Testis (tissue), 3 donors: ENCODE measurements around the gene SBK2. TPM values are rescaled to one million over a fixed set of nuclear protein-coding genes. Genes with fewer than 3 reads are reported as not detected.

Experiments used
- DNase-seq: peaks from one replicate; pipeline ENCODE4 v3.0.0-alpha.2; 2019
- H3K27ac ChIP-seq, 2 donors: fragments of 200-600 bp; sonication (generic); one replicate each; pipeline ENCODE4 v1.5.1; 2019
- H3K27me3 ChIP-seq: fragments of 200-600 bp; sonication (generic); one replicate; pipeline ENCODE4 v1.5.1; 2019
- H3K36me3 ChIP-seq: fragments of 200-600 bp; sonication (generic); one replicate; pipeline ENCODE4 v1.5.1; 2017; ENCODE audit warnings: low read depth; ENCODE audit errors: missing control alignments
- H3K4me1 ChIP-seq: fragments of 200-600 bp; sonication (generic); one replicate; pipeline ENCODE4 v1.5.1; 2019
- H3K4me3 ChIP-seq, 2 donors: fragments of 200-600 bp; sonication (generic); one replicate each; pipeline ENCODE4 v1.5.1; 2017 to 2019
- H3K9me3 ChIP-seq: fragments of 200-600 bp; sonication (generic); one replicate; pipeline ENCODE4 v1.5.1; 2017
- CTCF ChIP-seq, 3 experiments: fragments of 450-650 bp in 2 of 3; fragments of 200-600 bp in 1 of 3; sonication (generic) in 1 of 3; IDR thresholded peaks; one replicate each; pipeline ENCODE4 v1.5.1; 2016 to 2019; ENCODE audit warnings: antibody characterized with exemption in 3 of 3, mild to moderate bottlenecking in 2 of 3, moderate library complexity in 1 of 3
- POLR2A ChIP-seq: fragments of 450-650 bp; IDR thresholded peaks from one replicate; pipeline ENCODE4 v1.6.1; 2017; ENCODE audit warnings: antibody characterized with exemption, mild to moderate bottlenecking, moderate library complexity
- WGBS, 2 donors: methylation state at CpG; one replicate each; pipeline ENCODE4 v1.1.5; 2018; 5-methylcytosine and 5-hydroxymethylcytosine counted together
- intact Hi-C: fragments of 100-400 bp; cut with DNase I; formaldehyde crosslinking; loops from one replicate; pipeline ENCODE4 v1.15.1; 2023; ENCODE audit warnings: low total_unique reads
- polyA plus RNA-seq: library from polyadenylated mRNA; stranded (reverse); fragments of 350-450 nt; fragmentation: Illumina TruSeq; extraction: RNeasy Lipid Tissue Mini Kit (QIAGEN cat#74804); gene quantifications from one replicate; pipeline ENCODE4 v1.2.3, GENCODE V29; 2014; ENCODE audit warnings: low read depth, low replicate concordance; ENCODE audit not compliant: insufficient read depth
- total RNA-seq, 2 donors: library from RNA; depleted of rRNA; stranded (reverse); fragments of >200 nt; gene quantifications; one replicate each; pipeline ENCODE4 v1.2.3, GENCODE V29; 2016

SBK2 gene
- total and polyA plus RNA-seq, 3 donors from 2014 or later, result 0.87 to 1.3 (median 0.99) TPM

- Histone ChIP-seq H3K36me3 (no peaks in the 10 kb centered on the region), H3K4me3 (no peak overlapping the region), H3K4me1 (peaks cover 48% of the 10 kb centered on the region), H3K9me3 (no peaks in the 10 kb centered on the region), H3K27me3 (no peaks in the 10 kb centered on the region), H3K27ac (peak overlapping the region; percentile 3 to 83)
- 70 to 74% methylated on average over 19 to 31 of the region's 36 CpGs for WGBS, 2 donors
- no peak for TF ChIP-seq POLR2A
- intact Hi-C loops, result no loop called here
- no peak for DNase-seq
These were observed 47.8 kb downstream of the SBK2 start for GRCh38 chr19:55488986-55489710.

DNA sequence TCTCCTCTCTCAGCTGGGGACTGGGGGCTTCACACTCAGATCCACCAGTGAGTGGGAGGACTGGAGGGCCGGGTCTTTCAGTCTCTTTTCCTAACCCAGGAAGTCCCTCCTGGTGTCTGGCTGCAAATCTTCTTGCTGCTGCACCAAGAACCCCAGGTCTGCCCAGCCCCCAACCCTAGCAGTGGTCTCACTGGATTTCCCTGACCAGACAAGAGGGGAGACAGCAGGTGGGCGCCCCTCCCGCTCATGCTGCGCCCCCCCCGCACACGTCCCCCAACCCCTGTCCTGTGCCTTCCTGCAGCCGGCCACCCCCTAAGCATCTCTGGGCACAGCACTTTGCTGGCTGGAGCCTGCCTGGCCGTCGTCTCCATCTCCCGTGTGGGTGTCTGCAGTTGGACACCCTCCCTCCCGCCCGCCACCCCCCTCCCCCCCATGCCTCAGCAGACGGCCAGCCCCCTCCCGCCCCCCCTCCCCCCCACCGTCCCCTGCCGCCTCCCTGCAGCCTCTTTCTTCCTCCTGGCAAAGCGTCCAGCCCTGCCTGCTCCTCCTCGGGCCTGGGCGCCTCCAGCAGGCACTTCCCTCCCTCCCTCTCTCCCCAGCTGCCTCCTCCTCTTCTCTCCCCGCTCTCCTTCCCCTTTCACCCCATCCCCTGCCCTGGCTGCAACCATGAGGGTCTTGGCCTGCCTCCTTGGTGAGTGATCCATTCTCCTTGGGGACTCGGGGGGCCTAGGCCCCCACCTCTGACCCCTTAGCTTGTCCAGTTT, 48.8 kb downstream of the SBK2 start, which contains the start of gene SSC5D:
TSS of gene SSC5D (plus strand) at position 513 of the 764 bp plus-strand sequence. CDS start at position 667, 154 bp downstream.
- H3K4me3 ChIP-seq, result no peak within 1 kb of the TSS
- no peaks in the 10 kb centered on the region for H3K9me3 ChIP-seq
- DNase-seq, result peak; percentile 60
- H3K27me3 ChIP-seq, result no peaks in the 10 kb centered on the region
- intact Hi-C loops, result no loop called here
- 30 to 33% methylated on average over 8 to 15 of the region's 21 CpGs for WGBS, 2 donors
- no peaks in the 10 kb centered on the region for H3K36me3 ChIP-seq
- H3K4me1 ChIP-seq, result peaks cover 48% of the 10 kb centered on the region
- peak within 1 kb of the TSS; percentile 89 to 94 for H3K27ac ChIP-seq
- no peak for TF ChIP-seq POLR2A
- TF ChIP-seq CTCF (IDR thresholded peaks at IDR 0.05), result no peak

- Histone ChIP-seq H3K4me1 (peaks cover 44% of the 10 kb centered on the region), H3K36me3 (no peaks in the 10 kb centered on the region), H3K27ac (peak overlapping the region; percentile 89 to 94), H3K4me3 (no peak overlapping the region), H3K27me3 (no peaks in the 10 kb centered on the region), H3K9me3 (no peaks in the 10 kb centered on the region)
- DNase-seq, result peak; percentile 65
- intact Hi-C loops, result no loop called here
- 31 to 45% methylated on average over 23 to 27 of the region's 27 CpGs for WGBS, 2 donors
- TF ChIP-seq CTCF (IDR thresholded peaks at IDR 0.05) (no peak), POLR2A (no peak)
These were observed 49.7 kb downstream of the SBK2 start for GRCh38 chr19:55486971-55487923.

DNA sequence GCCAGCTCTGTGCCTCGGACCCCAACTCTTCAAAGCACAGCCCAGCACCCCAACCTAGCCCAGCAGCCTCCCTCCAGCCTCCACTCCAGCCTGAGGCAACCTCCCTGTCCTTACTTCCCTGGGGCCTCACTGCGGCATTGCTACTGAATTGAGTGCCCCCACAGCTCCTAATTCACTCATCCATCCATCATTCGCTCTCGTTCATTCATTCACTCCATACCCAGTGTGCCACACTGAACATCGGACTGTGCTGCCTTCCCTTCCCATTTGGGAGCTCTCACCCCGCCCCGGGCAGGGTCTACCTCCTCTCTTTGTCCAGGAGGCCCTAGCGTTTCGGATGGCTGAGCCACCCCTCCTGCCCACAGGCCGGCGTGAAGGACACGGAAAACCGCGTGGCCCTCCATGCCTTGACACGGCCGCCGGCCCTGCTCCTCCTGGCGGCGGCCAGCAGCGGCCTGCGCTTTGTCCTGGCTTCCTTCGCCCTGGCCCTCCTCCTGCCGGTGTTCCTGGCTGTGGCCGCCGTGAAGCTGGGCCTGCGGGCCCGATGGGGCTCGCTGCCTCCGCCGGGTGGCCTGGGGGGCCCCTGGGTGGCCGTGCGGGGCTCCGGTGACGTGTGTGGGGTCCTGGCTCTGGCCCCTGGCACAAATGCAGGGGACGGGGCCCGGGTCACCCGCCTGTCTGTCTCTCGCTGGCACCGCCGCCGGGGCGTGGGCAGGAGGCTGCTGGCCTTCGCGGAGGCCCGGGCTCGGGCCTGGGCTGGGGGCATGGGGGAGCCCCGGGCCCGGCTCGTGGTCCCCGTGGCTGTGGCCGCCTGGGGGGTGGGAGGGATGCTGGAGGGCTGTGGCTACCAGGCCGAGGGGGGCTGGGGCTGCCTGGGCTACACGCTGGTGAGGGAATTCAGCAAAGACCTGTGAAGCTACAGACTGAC, 50.6 kb downstream of the SBK2 start:
- Histone ChIP-seq H3K27me3 (no peaks in the 10 kb centered on the region), H3K27ac (peak overlapping the region; percentile 89 to 94), H3K4me1 (peaks cover 40% of the 10 kb centered on the region), H3K36me3 (no peaks in the 10 kb centered on the region), H3K9me3 (no peaks in the 10 kb centered on the region), H3K4me3 (no peak overlapping the region)
- TF ChIP-seq CTCF (IDR thresholded peaks at IDR 0.05) (peak in 1 of 3 experiments; percentile 14), POLR2A (no peak)
- intact Hi-C loops, result no loop called here
- DNase-seq, result no peak
- 38 to 61% methylated on average over 25 to 49 of the region's 53 CpGs for WGBS, 2 donors
